NCI-H187 treated with DMSO at 0.1 percent for 48 hours (cell line): ENCODE results near the gene FKRP.
"Not testable (repeated sequence)": the region's sequence is repeated elsewhere in the genome, so short reads cannot be mapped to it uniquely, and the experiment has no call there.

ENCODE experiments used
- DNase-seq: peaks from one replicate; lab custom pipeline; 2025; lab: John Stamatoyannopoulos, UW

The FKRP gene

DNA sequence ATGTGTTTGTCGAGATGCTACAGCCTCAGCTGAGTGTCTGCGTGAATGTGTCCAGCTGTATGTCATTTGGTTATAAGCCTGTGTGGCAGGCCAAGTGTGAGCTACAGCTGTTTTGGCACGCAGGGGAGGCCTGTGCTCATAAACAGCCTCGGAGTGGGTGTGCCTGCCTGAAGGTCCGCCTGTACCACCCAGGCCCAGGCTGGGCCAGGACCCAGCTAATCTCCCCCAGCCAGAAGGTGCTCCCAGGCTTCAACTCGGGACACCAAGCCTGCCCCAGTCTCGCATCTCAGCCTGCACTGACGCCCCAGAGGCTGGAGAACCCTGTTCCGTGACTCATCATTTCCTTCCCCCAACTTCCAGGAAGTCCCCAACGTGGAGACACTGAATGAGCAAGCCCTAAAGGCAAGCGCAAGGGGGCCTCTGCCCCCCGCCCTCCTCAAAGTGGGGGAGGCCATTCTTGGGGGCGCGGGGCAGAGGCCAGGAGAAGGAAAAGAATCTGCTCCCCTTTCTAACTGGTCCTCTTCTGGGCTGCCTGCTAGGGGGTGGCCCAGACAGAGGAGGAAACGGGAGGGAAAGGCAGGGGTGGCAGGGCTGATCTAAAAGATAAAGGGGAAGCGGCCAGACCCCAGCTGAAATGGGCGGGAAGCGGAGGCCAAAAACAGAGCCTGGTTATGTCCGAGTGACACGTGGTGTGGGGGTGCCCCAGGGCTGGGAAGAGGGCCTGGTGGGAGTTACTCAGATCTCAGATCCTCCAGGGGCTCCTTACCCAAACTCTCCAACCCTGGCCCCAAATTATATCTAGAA lies 40.6 kb downstream of the FKRP start:
- no peak for DNase-seq

DNA sequence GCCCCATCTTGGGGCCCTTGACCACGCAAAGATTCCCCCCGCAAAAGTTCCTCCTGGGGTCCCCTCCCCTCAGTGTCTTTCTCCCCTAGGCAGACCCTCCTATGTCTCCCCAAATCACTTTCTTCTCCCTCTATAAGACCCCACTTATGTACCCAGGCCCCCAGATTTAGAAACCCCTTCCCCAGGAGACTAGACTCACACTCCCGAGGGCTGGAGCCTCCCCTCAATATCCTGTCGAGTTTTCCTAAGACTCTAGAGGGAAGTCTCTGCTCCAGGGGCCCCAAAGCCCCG lies 41.1 kb downstream of the FKRP start:
- DNase-seq = no peak

DNA sequence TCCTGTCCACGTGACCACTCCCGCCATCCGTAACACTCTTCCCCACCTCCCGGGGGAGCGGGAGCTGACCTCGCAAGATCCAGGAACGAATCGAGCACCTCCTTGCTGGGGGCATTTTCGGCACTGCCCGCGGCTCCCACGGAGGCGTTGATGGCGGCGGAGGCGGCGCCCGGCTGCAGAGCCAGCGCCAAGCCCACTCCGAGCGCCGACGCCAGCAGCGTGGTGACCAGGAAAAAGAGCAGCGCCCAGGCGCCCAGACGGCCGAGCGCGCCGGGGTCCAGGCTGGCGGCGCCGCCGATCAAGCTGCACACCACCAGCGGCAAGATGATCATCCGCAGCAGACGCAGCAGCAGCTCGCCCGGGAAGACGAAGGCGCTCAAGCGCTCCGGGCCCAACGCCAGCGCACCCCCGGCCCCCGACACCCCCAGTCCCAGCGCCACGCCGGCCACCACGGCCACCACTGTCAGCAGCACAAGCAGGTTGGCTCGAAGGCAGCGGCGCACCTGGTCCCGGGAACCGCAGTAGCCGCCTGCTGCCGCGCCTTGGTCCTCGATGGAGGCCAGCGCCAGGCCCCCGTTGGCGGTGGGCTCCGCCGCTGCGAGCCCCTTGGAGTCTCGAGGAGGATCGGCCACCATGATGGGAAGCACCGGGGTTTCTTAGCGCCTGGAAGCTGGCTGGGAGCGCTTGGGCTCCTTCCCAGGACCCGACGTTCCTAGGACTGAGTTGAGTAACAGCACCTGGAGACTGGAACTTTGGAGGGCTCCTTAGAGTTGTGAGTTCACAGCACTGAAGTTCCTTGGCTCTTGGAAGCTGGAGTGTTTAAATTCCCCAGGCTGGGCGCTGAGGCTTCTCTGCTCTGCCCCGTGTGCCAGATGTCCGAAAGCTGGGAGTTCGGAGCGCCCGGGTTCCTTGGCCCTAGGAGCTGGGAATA lies 41.7 kb downstream of the FKRP start:
- no peak for DNase-seq

DNA sequence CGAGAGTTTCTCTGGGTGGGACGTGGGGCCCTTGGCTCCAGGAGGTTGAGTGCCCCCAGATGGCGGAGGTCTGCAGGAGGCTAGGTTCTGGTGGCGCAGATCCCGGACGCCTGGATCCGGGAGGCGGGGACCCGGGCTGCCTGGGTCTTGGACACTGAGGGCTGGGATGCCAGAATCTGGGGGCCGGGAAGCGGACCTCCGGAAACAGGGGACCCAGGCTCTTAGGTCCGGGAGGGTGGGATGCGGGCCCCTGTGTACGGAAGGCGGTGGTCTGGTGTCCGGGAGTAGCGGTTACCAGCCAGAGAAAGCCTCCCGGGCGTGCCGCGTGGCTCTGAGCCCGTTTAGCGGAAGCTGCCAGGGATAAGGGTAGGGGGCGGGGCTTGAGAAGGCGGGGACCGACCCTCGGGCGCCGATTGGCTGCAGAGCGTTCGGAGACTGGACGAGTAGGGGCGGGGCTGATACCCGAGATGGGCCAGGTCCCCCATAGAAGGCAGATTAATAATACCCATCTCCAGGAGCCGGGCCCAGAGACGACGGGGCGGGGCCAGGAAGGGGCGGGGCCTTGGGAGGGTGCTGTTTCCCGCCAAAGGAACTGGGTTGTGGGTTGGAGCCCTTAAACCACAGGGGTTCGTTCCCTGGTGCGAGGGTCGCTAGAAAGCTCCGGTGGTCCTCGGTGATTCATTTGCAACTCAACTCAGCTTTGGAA lies 42.6 kb downstream of the FKRP start, which contains the start of gene SLC1A5:
TSS of gene SLC1A5 (minus strand) at position 333 of the 706 bp plus-strand sequence. CDS start 629 bp downstream, outside the sequence.
- DNase-seq = peak; percentile 96

DNA sequence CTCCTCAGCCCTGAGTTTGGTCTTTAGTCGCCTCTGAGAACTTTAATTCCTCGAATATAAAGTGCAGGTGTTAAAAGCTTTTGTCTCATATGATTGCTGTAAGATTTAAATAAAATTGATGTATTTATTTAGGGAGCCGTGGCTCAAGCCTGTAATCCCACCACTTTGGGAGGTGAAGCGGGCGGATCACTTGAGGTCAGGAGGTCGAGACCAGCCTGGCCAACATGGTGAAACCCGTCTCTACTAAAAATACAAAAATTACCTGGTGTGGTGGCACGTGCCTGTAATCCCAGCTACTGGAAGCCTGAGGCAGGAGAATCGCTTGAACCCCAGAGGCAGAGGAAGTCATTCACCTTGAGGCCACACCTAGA lies 43.1 kb downstream of the FKRP start:
- no peak for DNase-seq

DNA sequence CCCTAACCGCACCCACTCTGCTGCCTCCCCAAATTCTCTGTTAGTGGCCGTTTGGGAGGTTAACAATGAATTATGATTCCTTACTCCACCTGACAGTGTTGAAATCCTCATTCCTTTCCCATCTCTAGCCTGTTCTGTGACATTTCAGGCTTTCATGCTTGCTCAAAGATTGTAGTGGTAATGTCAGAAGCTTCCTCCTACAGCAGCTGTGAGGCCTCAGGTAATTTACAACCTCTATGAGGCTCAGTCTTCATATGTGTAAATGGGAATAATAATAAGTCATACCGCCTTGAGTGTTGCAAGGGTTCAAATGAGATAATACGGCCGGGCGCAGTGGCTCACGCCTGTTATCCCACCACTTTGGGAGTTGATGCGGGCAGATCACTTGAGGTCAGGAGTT lies 43.5 kb downstream of the FKRP start:
- no peak for DNase-seq

DNA sequence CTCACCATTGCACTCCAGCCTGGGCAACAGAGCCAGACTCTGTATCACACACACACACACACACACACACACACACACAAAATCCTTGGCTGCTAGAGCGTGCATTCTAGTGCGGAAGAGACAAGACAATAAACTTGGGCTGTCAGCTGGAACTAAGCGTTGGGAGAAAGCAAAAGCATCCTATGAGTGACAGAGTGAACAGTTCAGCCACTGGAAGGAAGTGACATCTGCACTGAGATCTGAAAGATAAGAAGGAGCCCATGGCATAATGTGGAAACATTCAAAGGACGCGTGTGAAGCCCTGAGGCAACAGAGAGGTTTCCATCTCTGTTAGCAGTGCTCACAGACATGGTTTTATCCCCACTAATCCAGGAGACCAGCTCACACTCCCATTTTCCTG lies 46.1 kb downstream of the FKRP start:
- no peak for DNase-seq

DNA sequence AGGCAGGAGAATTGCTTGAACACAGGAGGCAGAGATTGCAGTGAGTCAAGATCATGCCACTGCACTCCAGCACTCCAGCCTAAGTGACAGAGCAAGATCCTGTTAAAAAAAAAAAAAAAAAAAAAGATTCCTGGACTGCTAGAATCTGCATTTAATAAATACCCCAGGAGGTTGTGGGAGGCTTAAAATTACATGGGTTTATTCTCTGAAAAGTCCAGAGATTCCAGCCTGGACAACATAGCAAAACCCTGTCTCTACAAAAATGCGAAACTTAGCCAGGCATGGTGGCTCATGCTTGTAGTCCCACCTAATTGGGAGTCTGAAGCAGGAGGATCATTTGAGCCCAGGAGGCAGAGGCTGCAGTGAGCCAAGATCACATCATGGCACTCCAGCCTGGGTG lies 52.0 kb downstream of the FKRP start:
- DNase-seq = no peak

DNA sequence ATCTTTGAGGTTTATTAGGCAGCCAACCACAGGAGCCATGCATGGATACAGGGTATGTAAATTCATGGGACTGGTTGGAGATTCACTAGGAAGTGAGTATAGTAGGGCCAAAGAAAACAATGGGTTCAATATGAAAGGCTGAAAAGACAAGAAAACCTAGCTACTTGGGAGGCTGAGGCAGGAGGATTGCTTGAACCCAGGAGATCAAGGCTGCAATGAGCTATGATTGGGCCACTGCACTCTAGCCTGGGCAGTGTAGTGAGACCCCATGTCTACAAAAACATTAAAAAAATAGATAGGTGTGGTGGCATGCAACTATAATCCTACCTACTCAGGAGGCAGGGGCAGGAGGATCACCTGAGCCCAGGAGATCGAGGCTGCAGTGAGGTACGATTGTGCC lies 52.9 kb downstream of the FKRP start:
- no peak for DNase-seq

DNA sequence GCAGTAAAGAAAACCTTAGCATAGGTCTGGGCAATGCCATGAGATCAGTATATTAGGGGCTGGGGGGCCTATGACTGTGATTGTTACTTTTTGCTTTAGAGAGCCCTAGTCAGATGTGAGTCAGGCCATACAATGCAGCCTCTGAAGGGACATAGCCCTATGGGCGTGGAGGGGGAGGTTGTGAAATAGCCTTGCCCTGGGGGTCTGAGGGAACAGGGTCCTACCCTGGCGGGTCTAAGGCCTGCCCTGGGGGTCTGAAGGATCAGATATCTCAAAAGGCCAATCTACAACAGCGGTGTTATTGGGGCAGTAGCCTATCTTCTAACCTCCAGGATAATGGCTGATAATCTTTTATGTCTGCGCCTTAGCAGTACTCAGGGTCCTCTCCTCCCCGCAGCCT lies 56.3 kb downstream of the FKRP start:
- no peak for DNase-seq

DNA sequence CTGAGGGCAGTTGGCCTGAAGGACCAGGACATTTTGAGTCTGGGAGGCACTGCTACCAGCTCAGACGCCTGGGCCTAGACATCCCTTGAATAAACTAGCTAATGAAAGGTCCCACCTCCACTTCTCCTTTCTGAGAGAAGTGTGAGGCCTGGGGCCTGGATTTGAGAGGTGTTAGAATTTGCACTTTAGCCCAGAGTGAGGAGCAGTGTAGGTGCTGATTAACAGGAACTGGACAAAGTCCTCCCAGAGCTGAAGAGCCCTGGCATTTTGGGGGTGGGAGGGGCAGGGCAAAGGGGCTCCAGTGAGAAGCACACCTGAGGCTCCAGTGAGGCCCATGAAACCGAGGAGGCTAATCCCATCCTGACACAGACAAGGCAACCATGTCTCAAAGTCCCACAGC lies 57.7 kb downstream of the FKRP start:
- no peak for DNase-seq

DNA sequence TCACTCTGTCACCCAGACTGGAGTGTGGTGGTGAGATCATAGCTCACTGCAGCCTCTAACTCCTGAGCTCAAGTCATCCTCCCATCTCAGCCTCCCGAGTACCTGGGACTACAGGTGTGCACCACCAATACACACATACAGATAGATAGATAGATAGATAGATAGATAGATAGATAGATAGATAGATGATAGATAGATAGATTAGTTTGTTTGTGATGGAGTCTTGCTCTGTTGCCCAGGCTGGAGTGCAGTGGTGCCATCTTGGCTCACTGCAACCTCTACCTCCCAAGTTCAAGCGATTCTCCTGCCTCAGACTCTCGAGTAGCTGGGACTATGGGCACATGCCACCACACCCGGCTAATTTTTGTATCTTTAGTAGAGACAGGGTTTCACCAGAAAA lies 58.6 kb downstream of the FKRP start:
- not testable (repeated sequence) for DNase-seq

DNA sequence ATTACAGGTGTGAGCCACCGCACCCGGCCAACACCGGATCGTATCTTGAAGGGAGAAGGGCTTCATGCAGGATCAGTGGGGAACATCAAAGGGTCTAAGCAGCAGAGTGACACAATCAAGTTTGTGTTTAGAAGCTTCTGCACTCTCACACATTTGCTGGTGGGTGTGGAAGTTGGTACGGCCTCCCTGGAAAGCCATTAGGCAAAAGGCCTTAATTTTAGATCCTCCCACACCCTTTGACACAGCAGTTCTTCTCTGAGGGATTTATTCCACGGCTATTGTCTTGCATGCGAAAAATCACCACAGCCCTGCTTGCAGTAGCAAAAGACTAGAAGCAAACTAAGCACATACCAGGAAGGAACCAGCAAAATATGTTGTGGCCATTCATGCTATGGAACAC lies 60.8 kb downstream of the FKRP start:
- no peak for DNase-seq
